Peyer's patch (tissue), 4 donors: ENCODE data around the gene PRKCH.

Experiments
- POLR2A ChIP-seq, 2 donors: fragments of 450-650 bp; IDR thresholded peaks; one replicate each; pipeline ENCODE4 v1.5.1; 2017; ENCODE audit warnings: antibody characterized with exemption in 2 of 2, mild to moderate bottlenecking in 2 of 2, moderate library complexity in 2 of 2
- TF ChIP-seq, protein P1 (sequence below), 6 experiments: fragments of 450-650 bp in 4 of 6; fragments of 200-600 bp in 2 of 6; sonication (generic) in 1 of 6; IDR thresholded peaks; one replicate each; pipeline ENCODE4 v1.5.1; 2017 to 2019; ENCODE audit warnings: antibody characterized with exemption in 6 of 6, mild to moderate bottlenecking in 3 of 6, moderate library complexity in 1 of 6

DNA sequence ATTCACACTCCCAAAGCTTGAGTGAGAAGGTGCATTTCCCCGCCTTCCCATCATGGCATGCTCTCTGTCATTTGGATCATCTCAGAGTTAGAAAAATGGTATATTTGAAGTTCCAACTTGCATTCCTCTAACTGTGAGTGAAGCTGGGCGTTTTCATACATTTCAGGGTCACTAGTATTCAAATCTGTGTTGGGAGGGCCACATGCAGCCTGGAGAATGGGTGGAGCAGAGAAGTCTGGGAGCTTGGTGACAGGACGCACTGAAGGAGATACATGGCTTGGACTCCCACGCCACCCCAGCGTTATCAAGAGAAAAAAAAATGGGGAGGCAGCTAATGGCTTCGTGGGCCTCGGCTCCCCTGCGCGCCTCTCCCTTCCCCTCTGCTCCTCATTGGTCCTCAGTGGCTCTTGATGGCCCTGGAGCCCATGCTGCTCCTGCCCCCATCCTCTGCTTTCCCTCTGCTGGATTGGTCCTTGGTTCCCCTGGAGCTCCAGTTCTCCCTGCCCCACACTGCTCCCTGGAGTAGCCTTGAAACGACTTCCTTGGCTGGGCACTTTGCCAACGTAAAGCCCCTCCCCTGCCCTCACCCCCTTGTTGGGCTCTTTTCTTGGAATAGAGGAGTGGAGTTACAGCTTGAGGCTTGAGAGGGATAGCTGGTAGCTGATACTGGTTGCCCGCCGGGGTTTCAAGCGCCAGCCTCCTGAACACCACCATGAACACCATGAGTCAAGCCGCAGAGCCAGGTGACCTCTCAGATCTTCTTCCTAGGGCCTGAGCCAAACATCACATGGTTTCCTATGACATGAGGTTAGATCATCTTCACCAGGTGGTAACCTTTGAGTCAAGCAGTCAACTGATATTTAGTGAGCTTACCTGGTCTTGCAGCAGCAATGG, 139.6 kb downstream of the PRKCH start:
- TF ChIP-seq, protein P1, sequence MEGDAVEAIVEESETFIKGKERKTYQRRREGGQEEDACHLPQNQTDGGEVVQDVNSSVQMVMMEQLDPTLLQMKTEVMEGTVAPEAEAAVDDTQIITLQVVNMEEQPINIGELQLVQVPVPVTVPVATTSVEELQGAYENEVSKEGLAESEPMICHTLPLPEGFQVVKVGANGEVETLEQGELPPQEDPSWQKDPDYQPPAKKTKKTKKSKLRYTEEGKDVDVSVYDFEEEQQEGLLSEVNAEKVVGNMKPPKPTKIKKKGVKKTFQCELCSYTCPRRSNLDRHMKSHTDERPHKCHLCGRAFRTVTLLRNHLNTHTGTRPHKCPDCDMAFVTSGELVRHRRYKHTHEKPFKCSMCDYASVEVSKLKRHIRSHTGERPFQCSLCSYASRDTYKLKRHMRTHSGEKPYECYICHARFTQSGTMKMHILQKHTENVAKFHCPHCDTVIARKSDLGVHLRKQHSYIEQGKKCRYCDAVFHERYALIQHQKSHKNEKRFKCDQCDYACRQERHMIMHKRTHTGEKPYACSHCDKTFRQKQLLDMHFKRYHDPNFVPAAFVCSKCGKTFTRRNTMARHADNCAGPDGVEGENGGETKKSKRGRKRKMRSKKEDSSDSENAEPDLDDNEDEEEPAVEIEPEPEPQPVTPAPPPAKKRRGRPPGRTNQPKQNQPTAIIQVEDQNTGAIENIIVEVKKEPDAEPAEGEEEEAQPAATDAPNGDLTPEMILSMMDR (IDR thresholded peaks at IDR 0.05) = no peak
- no peak for TF ChIP-seq POLR2A (IDR thresholded peaks at IDR 0.05)
